A673 (cell line): ENCODE results near the gene PIK3R1.

Source experiments
- EZH2 ChIP-seq: fragments of 200-600 bp; sonication (generic); IDR thresholded peaks from 2 replicates; pipeline ENCODE4 v1.6.1; 2017; ENCODE audit warnings: borderline replicate concordance, low read depth, mild to moderate bottlenecking, mixed read lengths, antibody characterized with exemption, low read length; ENCODE audit not compliant: poor library complexity, severe bottlenecking
- TF ChIP-seq, protein P1 (sequence below): fragments of 300-800, 200-600 bp; sonication (generic); conservative IDR thresholded peaks from 2 replicates; pipeline ENCODE4 v1.5.1; 2017; ENCODE audit warnings: low read depth, mild to moderate bottlenecking, antibody characterized with exemption, low read length, moderate library complexity, mixed read lengths

DNA sequence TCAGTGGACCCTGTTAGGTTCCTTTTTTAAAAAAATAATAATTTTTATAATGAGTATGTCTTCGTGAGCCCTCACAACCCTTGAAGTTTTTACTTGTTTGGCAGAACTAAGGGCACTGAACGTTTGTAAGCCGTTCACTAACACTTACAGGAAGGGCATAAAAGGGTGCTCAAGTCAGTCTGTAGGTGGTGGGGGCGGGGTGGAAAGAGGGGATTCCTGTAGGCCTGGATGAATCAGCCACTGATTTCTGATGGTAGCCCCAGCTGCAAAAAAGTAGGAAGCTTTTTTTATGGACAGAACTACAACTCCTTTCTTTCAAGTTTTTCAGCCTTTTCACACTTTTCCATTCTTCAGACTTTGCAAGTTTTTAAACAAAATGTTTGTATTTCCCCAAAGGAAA lies 35.8 kb downstream of the PIK3R1 start:
- TF ChIP-seq, protein P1, sequence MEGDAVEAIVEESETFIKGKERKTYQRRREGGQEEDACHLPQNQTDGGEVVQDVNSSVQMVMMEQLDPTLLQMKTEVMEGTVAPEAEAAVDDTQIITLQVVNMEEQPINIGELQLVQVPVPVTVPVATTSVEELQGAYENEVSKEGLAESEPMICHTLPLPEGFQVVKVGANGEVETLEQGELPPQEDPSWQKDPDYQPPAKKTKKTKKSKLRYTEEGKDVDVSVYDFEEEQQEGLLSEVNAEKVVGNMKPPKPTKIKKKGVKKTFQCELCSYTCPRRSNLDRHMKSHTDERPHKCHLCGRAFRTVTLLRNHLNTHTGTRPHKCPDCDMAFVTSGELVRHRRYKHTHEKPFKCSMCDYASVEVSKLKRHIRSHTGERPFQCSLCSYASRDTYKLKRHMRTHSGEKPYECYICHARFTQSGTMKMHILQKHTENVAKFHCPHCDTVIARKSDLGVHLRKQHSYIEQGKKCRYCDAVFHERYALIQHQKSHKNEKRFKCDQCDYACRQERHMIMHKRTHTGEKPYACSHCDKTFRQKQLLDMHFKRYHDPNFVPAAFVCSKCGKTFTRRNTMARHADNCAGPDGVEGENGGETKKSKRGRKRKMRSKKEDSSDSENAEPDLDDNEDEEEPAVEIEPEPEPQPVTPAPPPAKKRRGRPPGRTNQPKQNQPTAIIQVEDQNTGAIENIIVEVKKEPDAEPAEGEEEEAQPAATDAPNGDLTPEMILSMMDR = no peak
- TF ChIP-seq EZH2 = no peak
